Pulmonary artery endothelial cell (primary cell): Measurements from ENCODE around the gene PCDHGA8. TPM values are rescaled to one million over a fixed set of nuclear protein-coding genes. Genes with fewer than 3 reads are reported as not detected.
"Not testable (repeated sequence)": the region's sequence is repeated elsewhere in the genome, so short reads cannot be mapped to it uniquely, and the experiment has no call there.

ENCODE experiments used
- DNase-seq: peaks from one replicate; pipeline ENCODE4 v3.0.0-alpha.2; 2011; ENCODE audit warnings: low read depth, low spot score
- total RNA-seq: library from RNA; depleted of rRNA; stranded (reverse); fragments of >200 nt; gene quantifications from 2 replicates; pipeline ENCODE4 v1.2.3, GENCODE V29; 2014

The PCDHGA8 gene
- total RNA-seq, 1 donor from 2014 or later: 0.46 TPM

DNA sequence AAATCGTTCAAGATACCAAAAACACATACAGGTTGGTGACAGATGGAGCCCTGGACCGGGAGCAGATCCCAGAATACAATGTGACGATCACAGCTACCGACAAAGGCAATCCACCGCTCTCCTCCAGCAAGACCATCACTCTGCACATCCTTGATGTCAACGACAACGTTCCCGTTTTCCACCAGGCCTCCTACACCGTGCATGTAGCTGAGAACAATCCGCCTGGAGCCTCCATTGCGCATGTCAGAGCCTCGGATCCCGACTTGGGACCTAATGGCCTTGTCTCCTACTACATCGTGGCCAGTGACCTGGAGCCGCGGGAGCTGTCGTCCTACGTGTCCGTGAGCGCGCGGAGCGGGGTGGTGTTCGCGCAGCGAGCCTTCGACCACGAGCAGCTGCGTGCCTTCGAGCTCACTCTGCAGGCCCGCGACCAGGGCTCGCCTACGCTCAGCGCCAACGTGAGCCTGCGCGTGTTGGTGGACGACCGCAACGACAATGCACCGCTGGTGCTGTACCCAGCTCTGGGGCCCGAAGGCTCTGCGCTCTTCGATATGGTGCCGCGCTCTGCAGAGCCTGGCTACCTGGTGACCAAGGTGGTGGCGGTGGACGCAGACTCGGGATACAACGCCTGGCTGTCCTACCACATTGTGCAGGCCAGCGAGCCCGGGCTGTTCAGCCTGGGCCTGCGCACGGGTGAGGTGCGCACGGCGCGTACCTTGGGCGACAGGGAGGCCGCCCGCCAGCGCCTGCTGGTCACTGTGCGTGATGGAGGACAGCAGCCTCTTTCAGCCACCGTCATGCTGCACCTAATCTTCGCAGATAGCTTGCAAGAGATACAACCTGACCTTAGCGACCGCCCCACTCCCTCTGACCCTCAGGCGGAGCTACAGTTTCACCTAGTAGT, 20.6 kb upstream of the PCDHGA8 start:
- DNase-seq: no peak

- DNase-seq: no peak
Observed at GRCh38 chr5:141373673-141374317, 18.6 kb upstream of the PCDHGA8 start, which contains the start of gene PCDHGA6. Gene PCDHGA6 (plus strand): TSS chr5:141373891. CDS start chr5:141374084, 193 bp downstream.

GRCh38 chr5:141374627-141375026, 17.8 kb upstream of the PCDHGA8 start:
- DNase-seq: no peak

DNA sequence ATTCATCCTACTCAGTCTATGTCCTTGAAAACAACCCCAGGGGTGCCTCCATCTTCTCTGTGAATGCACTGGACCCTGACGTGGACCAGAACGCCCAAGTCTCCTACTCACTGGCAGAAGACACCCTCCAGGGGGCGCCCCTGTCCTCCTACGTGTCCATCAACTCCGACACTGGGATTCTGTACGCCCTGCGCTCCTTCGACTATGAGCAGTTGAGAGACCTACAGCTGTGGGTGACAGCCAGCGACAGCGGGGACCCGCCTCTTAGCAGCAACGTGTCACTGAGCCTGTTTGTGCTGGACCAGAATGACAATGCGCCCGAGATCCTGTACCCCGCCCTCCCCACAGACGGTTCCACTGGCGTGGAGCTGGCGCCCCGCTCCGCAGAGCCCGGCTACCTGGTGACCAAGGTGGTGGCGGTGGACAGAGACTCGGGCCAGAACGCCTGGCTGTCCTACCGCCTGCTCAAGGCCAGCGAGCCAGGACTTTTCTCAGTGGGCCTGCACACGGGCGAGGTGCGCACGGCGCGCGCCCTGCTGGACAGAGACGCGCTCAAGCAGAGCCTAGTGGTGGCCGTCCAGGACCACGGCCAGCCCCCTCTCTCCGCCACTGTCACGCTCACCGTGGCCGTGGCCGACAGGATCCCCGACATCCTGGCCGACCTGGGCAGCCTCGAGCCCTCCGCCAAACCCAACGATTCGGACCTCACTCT, 16.8 kb upstream of the PCDHGA8 start:
- not testable (repeated sequence) for DNase-seq

- DNase-seq: no peak
Observed at GRCh38 chr5:141382469-141383294, 9.8 kb upstream of the PCDHGA8 start, which contains the start of gene PCDHGA7. Gene PCDHGA7 (plus strand): TSS chr5:141382742. CDS start chr5:141382900, 158 bp downstream.

- DNase-seq: no peak
Observed at GRCh38 chr5:141383345-141383744, 9.1 kb upstream of the PCDHGA8 start.

GRCh38 chr5:141384471-141385267, 7.8 kb upstream of the PCDHGA8 start:
- no peak for DNase-seq

- not testable (repeated sequence) for DNase-seq
Observed at GRCh38 chr5:141387557-141388311, 4.7 kb upstream of the PCDHGA8 start, which contains the start of gene PCDHGB4. Gene PCDHGB4 (plus strand): TSS chr5:141387698. CDS start chr5:141387885, 187 bp downstream.

- DNase-seq: no peak
Observed at GRCh38 chr5:141388661-141389060, 3.8 kb upstream of the PCDHGA8 start.

GRCh38 chr5:141389153-141390042, 3.0 kb upstream of the PCDHGA8 start:
- no peak for DNase-seq

GRCh38 chr5:141393267-141393666, 834 bp downstream of the PCDHGA8 start:
- DNase-seq: no peak

GRCh38 chr5:141394401-141395187, 2.2 kb downstream of the PCDHGA8 start:
- DNase-seq: not testable (repeated sequence)

- not testable (repeated sequence) for DNase-seq
Observed at GRCh38 chr5:141397756-141398551, 5.5 kb downstream of the PCDHGA8 start, which contains the start of gene PCDHGB5. Gene PCDHGB5 (plus strand): TSS chr5:141397947. CDS start chr5:141398128, 181 bp downstream.

- DNase-seq: no peak
Observed at GRCh38 chr5:141398608-141399007, 6.2 kb downstream of the PCDHGA8 start.

DNA sequence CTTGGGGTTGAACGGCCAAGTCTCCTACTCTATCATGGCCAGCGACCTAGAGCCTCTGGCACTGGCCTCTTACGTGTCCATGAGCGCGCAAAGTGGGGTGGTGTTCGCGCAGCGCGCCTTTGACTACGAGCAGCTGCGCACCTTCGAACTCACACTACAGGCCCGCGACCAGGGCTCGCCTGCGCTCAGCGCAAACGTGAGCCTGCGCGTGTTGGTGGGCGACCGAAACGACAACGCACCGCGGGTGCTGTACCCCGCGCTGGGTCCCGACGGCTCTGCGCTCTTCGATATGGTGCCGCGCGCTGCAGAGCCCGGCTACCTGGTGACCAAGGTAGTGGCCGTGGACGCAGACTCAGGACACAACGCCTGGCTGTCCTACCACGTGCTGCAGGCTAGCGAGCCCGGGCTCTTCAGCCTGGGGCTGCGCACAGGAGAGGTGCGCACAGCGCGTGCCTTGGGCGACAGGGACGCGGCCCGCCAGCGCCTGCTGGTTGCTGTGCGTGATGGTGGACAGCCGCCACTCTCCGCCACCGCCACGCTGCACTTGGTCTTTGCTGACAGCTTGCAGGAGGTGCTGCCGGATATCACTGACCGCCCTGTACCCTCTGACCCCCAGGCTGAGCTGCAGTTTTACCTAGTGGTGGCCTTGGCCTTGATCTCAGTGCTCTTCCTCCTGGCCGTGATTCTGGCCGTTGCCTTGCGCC, 7.3 kb downstream of the PCDHGA8 start:
- no peak for DNase-seq
